Tibial nerve (tissue), 4 donors: ENCODE measurements around the gene A3GALT2.

Experiments
- EP300 ChIP-seq, 2 donors: sonication (generic); formaldehyde crosslinking; IDR thresholded peaks; one replicate each; pipeline ENCODE4 v1.6.1; 2017; ENCODE audit warnings: antibody characterized with exemption in 2 of 2, mild to moderate bottlenecking in 1 of 2
- POLR2A ChIP-seq, 2 donors: fragments of 450-650 bp; IDR thresholded peaks; one replicate each; pipeline ENCODE4 v1.6.1; 2017; ENCODE audit warnings: antibody characterized with exemption in 2 of 2, mild to moderate bottlenecking in 2 of 2, moderate library complexity in 2 of 2
- TF ChIP-seq, protein P1 (sequence below), 5 experiments: fragments of 200-600 bp in 3 of 5; fragments of 450-650 bp in 2 of 5; sonication (generic) in 3 of 5; IDR thresholded peaks; one replicate each; pipeline ENCODE4 v1.5.1; 2016 to 2019; ENCODE audit warnings: antibody characterized with exemption in 5 of 5, mild to moderate bottlenecking in 3 of 5, moderate library complexity in 2 of 5

DNA sequence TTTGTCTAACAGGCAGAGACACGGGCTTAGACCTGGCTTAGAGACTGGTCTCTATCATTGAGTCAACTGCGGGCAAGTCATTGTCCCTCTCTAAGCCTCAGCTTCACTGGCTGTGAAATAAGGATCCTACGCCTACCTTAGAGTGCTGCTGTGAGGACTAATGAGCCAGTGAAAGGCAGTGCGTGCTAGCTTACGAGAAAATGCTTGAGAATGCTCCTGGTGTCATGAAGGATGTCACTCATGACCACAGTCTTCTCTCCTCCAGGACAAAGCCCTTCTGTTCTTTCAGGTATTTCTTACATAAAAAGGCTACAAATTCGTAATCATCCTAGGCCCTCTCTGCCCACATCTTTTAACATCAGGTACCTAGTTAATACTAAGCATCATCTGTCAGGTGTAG, 16.5 kb upstream of the A3GALT2 start:
- TF ChIP-seq, protein P1, sequence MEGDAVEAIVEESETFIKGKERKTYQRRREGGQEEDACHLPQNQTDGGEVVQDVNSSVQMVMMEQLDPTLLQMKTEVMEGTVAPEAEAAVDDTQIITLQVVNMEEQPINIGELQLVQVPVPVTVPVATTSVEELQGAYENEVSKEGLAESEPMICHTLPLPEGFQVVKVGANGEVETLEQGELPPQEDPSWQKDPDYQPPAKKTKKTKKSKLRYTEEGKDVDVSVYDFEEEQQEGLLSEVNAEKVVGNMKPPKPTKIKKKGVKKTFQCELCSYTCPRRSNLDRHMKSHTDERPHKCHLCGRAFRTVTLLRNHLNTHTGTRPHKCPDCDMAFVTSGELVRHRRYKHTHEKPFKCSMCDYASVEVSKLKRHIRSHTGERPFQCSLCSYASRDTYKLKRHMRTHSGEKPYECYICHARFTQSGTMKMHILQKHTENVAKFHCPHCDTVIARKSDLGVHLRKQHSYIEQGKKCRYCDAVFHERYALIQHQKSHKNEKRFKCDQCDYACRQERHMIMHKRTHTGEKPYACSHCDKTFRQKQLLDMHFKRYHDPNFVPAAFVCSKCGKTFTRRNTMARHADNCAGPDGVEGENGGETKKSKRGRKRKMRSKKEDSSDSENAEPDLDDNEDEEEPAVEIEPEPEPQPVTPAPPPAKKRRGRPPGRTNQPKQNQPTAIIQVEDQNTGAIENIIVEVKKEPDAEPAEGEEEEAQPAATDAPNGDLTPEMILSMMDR (IDR thresholded peaks at IDR 0.05) = no peak
- TF ChIP-seq POLR2A (IDR thresholded peaks at IDR 0.05) (no peak), EP300 (IDR thresholded peaks at IDR 0.05) (no peak)
